ACHN (cell line): ENCODE data around the gene ATRN.
"Not testable (repeated sequence)": the region's sequence is repeated elsewhere in the genome, so short reads cannot be mapped to it uniquely, and the experiment has no call there.

Experiments
- DNase-seq: peaks from one replicate; pipeline ENCODE4 v3.0.0-alpha.2; 2015
- in situ Hi-C: cut with HindIII; loops from 2 replicates; pipeline ENCODE4 v1.10.0; 2017; ENCODE audit warnings: low sequenced_read_pairs, low pct_ligation_motif_present, low pct_unique_long_range_greater_than_20kb

The ATRN gene

GRCh38 chr20:3461911-3462677 lies 8.7 kb upstream of the ATRN start:
- DNase-seq = no peak
- in situ Hi-C loops = no loop called here

GRCh38 chr20:3464166-3464565 lies 6.7 kb upstream of the ATRN start:
- no peak for DNase-seq
- in situ Hi-C loops = no loop called here

GRCh38 chr20:3465301-3465700 lies 5.5 kb upstream of the ATRN start:
- no peak for DNase-seq
- in situ Hi-C loops = no loop called here

GRCh38 chr20:3470208-3470626 lies 601 bp upstream of the ATRN start:
- no peak for DNase-seq
- in situ Hi-C loops = no loop called here

DNA sequence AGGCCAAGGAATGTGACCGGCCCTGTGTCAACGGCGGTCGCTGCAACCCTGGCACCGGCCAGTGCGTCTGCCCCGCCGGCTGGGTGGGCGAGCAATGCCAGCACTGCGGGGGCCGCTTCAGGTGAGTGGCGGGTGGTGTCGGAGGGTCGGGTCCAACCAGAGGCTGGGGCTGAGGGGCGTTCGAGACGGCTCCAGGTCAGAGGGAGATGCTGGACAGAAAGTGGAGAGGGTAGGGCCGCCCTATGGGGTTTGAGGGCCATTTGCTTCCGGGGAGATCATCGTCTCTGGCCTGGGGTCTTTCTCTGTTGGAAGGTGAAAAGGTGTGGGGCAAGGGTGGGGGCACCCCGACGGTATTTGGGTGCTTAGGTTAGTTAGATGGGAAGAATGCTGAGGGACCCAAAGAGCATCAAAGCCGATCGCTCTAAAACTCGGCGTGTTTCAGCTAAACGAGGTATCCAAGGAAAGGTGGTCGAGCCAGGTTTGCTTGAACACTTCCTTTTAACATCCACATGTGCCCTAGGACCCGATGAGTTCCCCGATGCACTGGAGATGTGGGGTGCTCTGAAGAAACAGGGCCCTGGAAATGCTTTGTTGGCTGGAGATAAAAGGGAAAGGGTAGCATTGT lies 691 bp downstream of the ATRN start:
- DNase-seq = no peak
- in situ Hi-C loops = no loop called here

GRCh38 chr20:3472105-3472504 lies 1.3 kb downstream of the ATRN start:
- DNase-seq = no peak
- in situ Hi-C loops = no loop called here

GRCh38 chr20:3473324-3473723 lies 2.5 kb downstream of the ATRN start:
- DNase-seq = no peak
- in situ Hi-C loops = no loop called here

GRCh38 chr20:3473944-3474343 lies 3.1 kb downstream of the ATRN start:
- no peak for DNase-seq
- in situ Hi-C loops = no loop called here

GRCh38 chr20:3477003-3477860 lies 6.4 kb downstream of the ATRN start:
- in situ Hi-C loops, DNase-seq: not testable (repeated sequence)

DNA sequence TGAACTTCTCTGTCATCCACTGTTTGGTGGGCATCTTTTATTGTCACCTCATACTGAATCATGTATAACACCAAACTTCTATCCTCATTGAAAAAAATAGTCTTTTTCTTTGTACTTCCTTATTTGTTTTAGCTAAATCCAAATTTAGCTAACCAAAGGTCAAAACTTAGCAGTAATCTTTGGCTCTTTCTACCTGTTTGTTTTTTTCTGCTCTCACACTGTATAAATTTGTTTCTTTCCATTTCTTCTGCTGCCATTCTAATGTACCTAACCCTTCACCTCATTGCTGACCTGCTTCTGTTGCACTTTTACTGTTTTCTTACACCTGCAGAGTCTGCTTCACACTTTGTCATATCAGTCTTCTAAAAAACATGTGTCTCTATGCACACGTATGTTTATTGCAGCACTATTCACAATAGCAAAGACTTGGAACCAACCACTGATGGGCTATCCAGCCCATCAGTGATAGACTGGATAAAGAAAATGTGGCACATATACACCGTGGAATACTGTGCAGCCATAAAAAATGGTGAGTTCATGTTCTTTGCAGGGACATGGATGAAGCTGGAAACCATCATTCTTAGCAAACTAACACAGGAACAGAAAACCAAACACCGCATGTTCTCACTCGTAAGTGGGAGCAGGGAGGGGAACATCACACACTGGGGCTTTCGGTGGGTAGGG lies 7.2 kb downstream of the ATRN start:
- no peak for DNase-seq
- in situ Hi-C loops = no loop called here

DNA sequence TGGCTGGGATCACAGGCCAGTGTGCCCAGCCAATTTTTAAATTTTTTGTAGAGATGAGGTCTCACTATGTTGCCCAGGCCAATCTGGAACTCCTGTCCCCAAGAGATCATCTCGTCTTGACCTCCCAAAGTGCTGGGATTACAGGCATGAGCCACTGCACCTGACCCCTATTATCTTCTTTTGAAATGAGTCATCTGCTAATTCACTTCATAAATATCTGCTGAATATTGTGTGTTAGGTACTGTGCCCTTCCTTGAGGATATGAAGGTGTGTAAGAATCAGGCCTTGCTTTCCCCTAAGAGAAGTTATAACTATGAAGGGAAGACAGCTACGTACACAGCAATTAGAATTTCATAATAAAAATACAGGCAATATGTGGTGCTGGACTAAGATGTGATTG lies 8.2 kb downstream of the ATRN start:
- DNase-seq = no peak
- in situ Hi-C loops = no loop called here

DNA sequence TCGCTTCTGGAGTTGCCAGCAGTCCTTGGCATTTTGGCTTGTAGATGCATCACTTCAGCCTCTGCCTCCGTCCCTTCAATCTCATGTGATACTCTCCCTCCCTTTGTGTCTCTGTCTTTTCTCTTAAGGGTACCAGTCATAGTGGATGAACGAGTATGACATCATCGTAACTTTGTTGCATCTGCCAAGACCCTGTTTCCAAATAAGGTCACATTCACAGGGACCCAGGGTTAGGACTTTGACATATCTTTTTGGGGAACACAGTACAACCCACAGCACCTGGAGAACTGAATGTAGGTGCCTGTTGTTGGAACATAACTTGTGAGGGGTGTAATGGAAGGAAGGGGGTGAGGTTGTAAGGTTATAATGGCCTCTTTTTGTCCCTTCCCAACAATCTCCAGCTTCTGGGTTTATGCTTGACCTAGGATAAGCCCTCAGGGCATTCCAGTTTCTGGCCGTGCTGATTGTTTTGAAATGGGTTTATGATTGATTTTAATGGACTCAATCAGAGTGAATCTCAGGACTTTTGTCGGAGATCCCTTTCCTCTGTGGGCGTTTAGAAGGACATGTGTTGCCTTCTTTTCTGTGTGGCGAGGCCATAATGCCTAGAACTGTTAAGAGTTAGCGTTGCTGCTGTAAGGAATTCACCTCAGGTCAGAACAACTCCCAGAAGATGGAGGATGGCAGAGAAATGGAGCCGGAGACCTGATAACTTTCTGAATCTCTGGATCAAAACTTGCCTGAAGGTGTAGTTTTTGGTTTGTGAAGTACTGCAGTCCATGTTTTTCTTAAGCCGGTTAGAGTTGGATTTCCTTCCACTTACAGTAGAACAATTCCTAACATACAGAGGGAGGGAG lies 9.2 kb downstream of the ATRN start:
- in situ Hi-C loops = no loop called here
- no peak for DNase-seq

- no peak for DNase-seq
- in situ Hi-C loops = no loop called here
Observed at GRCh38 chr20:3483309-3483708, 12.5 kb downstream of the ATRN start.

DNA sequence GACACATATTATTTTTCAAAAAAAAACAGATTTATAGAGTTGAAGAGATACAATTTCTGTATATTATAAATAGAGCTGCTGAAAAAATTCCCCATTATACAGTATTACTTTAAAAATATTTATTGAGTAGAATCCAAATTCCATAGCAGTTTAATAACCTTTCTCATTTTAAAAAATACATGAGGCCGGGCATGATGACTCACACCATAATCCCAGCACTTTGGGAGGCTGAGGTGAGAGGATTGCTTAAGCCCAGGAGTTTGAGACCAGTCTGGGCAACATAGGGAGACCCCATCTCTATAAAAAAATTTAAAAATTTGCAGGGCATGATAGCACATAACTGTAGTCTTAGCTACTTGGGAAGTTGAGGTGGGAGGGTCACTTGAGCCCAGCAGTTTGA lies 13.0 kb downstream of the ATRN start:
- no peak for DNase-seq
- in situ Hi-C loops = no loop called here

- in situ Hi-C loops = no loop called here
- DNase-seq = no peak
Observed at GRCh38 chr20:3485913-3486312, 15.1 kb downstream of the ATRN start.

DNA sequence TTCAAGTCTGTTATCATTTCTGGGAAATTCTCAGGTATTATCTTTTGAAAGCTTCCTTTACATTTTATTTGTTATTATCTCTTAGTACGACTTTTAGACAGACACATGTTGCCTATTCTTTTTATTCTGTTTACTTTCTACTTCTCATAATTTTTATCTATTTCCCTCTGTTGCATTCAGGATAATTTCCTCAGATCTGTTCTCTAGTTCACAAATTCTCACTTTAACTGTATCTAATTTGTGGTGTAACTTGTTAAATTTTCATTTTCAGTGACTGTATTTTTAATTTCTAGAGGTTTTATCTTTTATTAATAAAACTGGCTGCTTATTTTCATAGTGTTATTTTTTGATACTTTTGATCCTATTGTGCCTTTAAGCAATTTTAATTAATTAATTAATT lies 16.0 kb downstream of the ATRN start:
- no peak for DNase-seq
- in situ Hi-C loops = no loop called here

DNA sequence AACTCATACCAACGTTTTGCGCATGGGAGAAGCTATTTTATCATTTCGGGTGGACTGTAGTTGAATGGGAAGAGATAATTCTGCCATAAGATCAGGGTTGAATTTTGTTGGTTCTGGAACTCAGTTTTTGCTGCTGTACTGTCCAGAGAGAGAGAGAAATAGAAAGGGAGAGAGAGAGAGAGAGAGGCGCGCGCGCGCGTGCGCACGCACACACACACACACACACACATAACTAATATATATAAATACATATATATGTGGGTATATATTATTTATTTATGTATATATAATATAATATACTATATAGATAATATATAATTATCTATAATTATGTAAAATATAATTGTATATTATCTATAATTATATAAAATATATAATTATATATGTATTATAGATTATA lies 21.9 kb downstream of the ATRN start:
- in situ Hi-C loops = no loop called here
- DNase-seq = no peak

DNA sequence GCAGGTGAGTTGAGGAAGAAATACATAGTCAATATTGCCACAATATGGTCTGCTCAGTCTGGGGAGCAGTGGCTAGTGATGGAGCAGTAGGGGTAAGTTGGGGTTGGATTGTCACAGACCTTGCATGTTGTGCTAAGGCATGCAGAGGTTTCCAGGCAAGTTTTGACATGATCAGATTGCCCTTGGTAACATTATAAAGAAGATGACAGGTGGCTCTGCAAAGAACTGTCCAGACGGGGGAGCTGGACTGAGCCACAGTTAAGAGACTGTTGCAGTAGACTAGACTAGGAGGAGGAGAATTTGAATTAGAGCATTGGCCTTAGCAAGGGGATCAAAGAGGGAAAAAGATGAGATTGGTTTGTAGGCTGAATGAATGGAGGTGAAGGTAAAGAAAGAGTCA lies 23.4 kb downstream of the ATRN start:
- no peak for DNase-seq
- in situ Hi-C loops = no loop called here
